Gastroesophageal sphincter (tissue), 4 donors: ENCODE measurements around the gene SPRYD3. TPM values are rescaled to one million over a fixed set of nuclear protein-coding genes. Genes with fewer than 3 reads are reported as not detected.

Experiments
- ATAC-seq: fragments of 150-250 bp; one replicate; pipeline ENCODE4 v1.9.1; 2016; ENCODE audit warnings: mild to moderate bottlenecking, moderate library complexity
- H3K27ac ChIP-seq, 4 donors: fragments of 200-600 bp; sonication (generic) in 3 of 4; 1 replicate in 3 of 4; 2 replicates in 1 of 4; pipeline ENCODE4 v1.5.1; 2016 to 2019
- H3K27me3 ChIP-seq: fragments of 200-600 bp; sonication (generic); one replicate; pipeline ENCODE4 v1.5.1; 2019
- H3K36me3 ChIP-seq, 2 donors: fragments of 200-600 bp; sonication (generic); one replicate each; pipeline ENCODE4 v1.5.1; 2019; ENCODE audit warnings: control low read depth in 1 of 2
- H3K4me1 ChIP-seq, 3 donors: fragments of 200-600 bp; sonication (generic); 1 replicate in 2 of 3; 2 replicates in 1 of 3; pipeline ENCODE4 v1.5.1; 2016 to 2019; ENCODE audit warnings: control low read depth in 2 of 3
- H3K4me3 ChIP-seq, 2 donors: fragments of 200-600 bp; sonication (generic); one replicate each; pipeline ENCODE4 v1.5.1; 2019; ENCODE audit warnings: mild to moderate bottlenecking in 1 of 2, moderate library complexity in 1 of 2
- H3K9me3 ChIP-seq, 3 donors: fragments of 200-600 bp; sonication (generic); one replicate each; pipeline ENCODE4 v1.5.1; 2017 to 2019; ENCODE audit warnings: control low read depth in 2 of 3
- CTCF ChIP-seq, 4 experiments: fragments of 200-600 bp in 2 of 4; fragments of 450-650 bp in 2 of 4; sonication (generic) in 1 of 4; IDR thresholded peaks; one replicate each; pipeline ENCODE4 v1.5.1; 2017 to 2019; ENCODE audit warnings: antibody characterized with exemption in 4 of 4, mild to moderate bottlenecking in 2 of 4, moderate library complexity in 2 of 4
- EP300 ChIP-seq: sonication (generic); formaldehyde crosslinking; IDR thresholded peaks from one replicate; pipeline ENCODE4 v1.6.1; 2017; ENCODE audit warnings: antibody characterized with exemption, mild to moderate bottlenecking
- POLR2A ChIP-seq, 2 donors: fragments of 450-650 bp; IDR thresholded peaks; one replicate each; pipeline ENCODE4 v1.6.1; 2017; ENCODE audit warnings: antibody characterized with exemption in 2 of 2, mild to moderate bottlenecking in 2 of 2, moderate library complexity in 1 of 2
- POLR2AphosphoS5 ChIP-seq: sonication (generic); formaldehyde crosslinking; IDR thresholded peaks from one replicate; pipeline ENCODE4 v1.6.1; 2017; ENCODE audit warnings: antibody characterized with exemption
- WGBS, 2 donors: methylation state at CpG; one replicate each; pipeline ENCODE4 v1.1.5; 2018; ENCODE audit warnings: low coverage in 1 of 2; 5-methylcytosine and 5-hydroxymethylcytosine counted together
- total RNA-seq, 4 donors: library from RNA; depleted of rRNA; stranded (reverse); fragments of >200 nt; gene quantifications; one replicate each; pipeline ENCODE4 v1.1.0, GENCODE V29; 2016

Gene SPRYD3
- total RNA-seq, 4 donors from 2014 or later, result 79.1 to 137 (median 110) TPM

GRCh38 chr12:53094394-53094787, 15.2 kb upstream of the SPRYD3 start:
- no peak overlapping the region for H3K4me3 ChIP-seq
- WGBS, 2 donors, result 67 to 73% methylated on average over 4 to 5 of the region's 6 CpGs
- no peak for ATAC-seq
- H3K36me3 ChIP-seq, result no peaks in the 10 kb centered on the region
- TF ChIP-seq POLR2A (IDR thresholded peaks at IDR 0.05) (no peak), CTCF (IDR thresholded peaks at IDR 0.05) (no peak), POLR2AphosphoS5 (no peak), EP300 (no peak)
- H3K4me1 ChIP-seq, result peaks cover 0 to 63% (median 26%) of the 10 kb centered on the region in 3 donors
- H3K27me3 ChIP-seq, result no peaks in the 10 kb centered on the region
- peak overlapping the region in 3 of 4 donors; percentile 30 to 37 (median 32) for H3K27ac ChIP-seq
- no peaks in the 10 kb centered on the region for H3K9me3 ChIP-seq

GRCh38 chr12:53093777-53094393, 14.7 kb upstream of the SPRYD3 start:
- no peak overlapping the region for H3K4me3 ChIP-seq
- no peaks in the 10 kb centered on the region for H3K9me3 ChIP-seq
- H3K27me3 ChIP-seq, result no peaks in the 10 kb centered on the region
- TF ChIP-seq EP300, result no peak
- no peak for TF ChIP-seq CTCF (IDR thresholded peaks at IDR 0.05)
- H3K27ac ChIP-seq, result peak overlapping the region in 3 of 4 donors; percentile 30 to 37 (median 32)
- WGBS, 2 donors, result 54 to 62% methylated on average over 3 of the region's 6 CpGs
- no peaks in the 10 kb centered on the region for H3K36me3 ChIP-seq
- no peak for ATAC-seq
- peaks cover 0 to 58% (median 22%) of the 10 kb centered on the region in 3 donors for H3K4me1 ChIP-seq

- no peak overlapping the region for H3K4me3 ChIP-seq
- H3K4me1 ChIP-seq, result peaks cover 0 to 37% (median 7%) of the 10 kb centered on the region in 3 donors
- no peaks in the 10 kb centered on the region for H3K36me3 ChIP-seq
- H3K27ac ChIP-seq, result no peak overlapping the region
- no peak for TF ChIP-seq EP300
- TF ChIP-seq POLR2AphosphoS5, result no peak
- no peak for TF ChIP-seq POLR2A (IDR thresholded peaks at IDR 0.05)
- TF ChIP-seq CTCF (IDR thresholded peaks at IDR 0.05), result no peak
- H3K9me3 ChIP-seq, result no peaks in the 10 kb centered on the region
- ATAC-seq, result no peak
- H3K27me3 ChIP-seq, result no peaks in the 10 kb centered on the region
- WGBS, 2 donors, result 56 to 80% methylated on average over 1 to 2 of the region's 6 CpGs
These were observed 12.6 kb upstream of the SPRYD3 start for GRCh38 chr12:53091756-53092155.

GRCh38 chr12:53090554-53090953, 11.4 kb upstream of the SPRYD3 start:
- no peak for ATAC-seq
- Histone ChIP-seq H3K9me3 (no peaks in the 10 kb centered on the region), H3K36me3 (no peaks in the 10 kb centered on the region), H3K27ac (no peak overlapping the region), H3K4me3 (no peak overlapping the region), H3K4me1 (peaks cover 0 to 25% (median 0%) of the 10 kb centered on the region in 3 donors), H3K27me3 (no peaks in the 10 kb centered on the region)
- TF ChIP-seq EP300, result no peak
- no peak for TF ChIP-seq POLR2AphosphoS5
- no peak for TF ChIP-seq CTCF (IDR thresholded peaks at IDR 0.05)
- TF ChIP-seq POLR2A (IDR thresholded peaks at IDR 0.05), result no peak
- 45 to 66% methylated on average over 2 of the region's 2 CpGs for WGBS, 2 donors

- H3K27ac ChIP-seq, result no peak overlapping the region
- no peak overlapping the region for H3K4me3 ChIP-seq
- no peak for ATAC-seq
- no peaks in the 10 kb centered on the region for H3K27me3 ChIP-seq
- 95% methylated on average over 2 to 6 of the region's 6 CpGs for WGBS, 2 donors
- TF ChIP-seq POLR2A (IDR thresholded peaks at IDR 0.05) (no peak), POLR2AphosphoS5 (no peak), CTCF (IDR thresholded peaks at IDR 0.05) (no peak), EP300 (no peak)
- no peaks in the 10 kb centered on the region for H3K36me3 ChIP-seq
- no peaks in the 10 kb centered on the region for H3K9me3 ChIP-seq
- peaks cover 0 to 21% (median 0%) of the 10 kb centered on the region in 3 donors for H3K4me1 ChIP-seq
These were observed 10.9 kb upstream of the SPRYD3 start for GRCh38 chr12:53090105-53090504.
